CD4-positive, alpha-beta T cell treated with Interleukin-4 for 1 hour (primary cell): ENCODE measurements around the gene ERN1.

Experiments used
- DNase-seq, 2 donors: peaks; one replicate each; pipeline ENCODE4 v3.0.0-alpha.2; 2020 to 2022

Gene ERN1

GRCh38 chr17:64056269-64057005 lies 73.5 kb downstream of the ERN1 start:
- peak in 1 of 2 donors; percentile 25 for DNase-seq

- no peak for DNase-seq
These were observed 74.5 kb downstream of the ERN1 start for GRCh38 chr17:64055183-64056142.

- no peak for DNase-seq
These were observed 75.6 kb downstream of the ERN1 start for GRCh38 chr17:64054304-64054703.

- no peak for DNase-seq
These were observed 76.8 kb downstream of the ERN1 start for GRCh38 chr17:64053101-64053500.

- DNase-seq, result peak in 1 of 2 donors; percentile 81
These were observed 78.8 kb downstream of the ERN1 start for GRCh38 chr17:64051153-64051552.

GRCh38 chr17:64048805-64049204 lies 81.1 kb downstream of the ERN1 start:
- no peak for DNase-seq

- DNase-seq, result no peak
These were observed 84.8 kb downstream of the ERN1 start for GRCh38 chr17:64045176-64045575.

GRCh38 chr17:64042700-64043485 lies 87.1 kb downstream of the ERN1 start:
- no peak for DNase-seq

GRCh38 chr17:64041912-64042311 lies 88.0 kb downstream of the ERN1 start:
- no peak for DNase-seq

- no peak for DNase-seq
These were observed 89.7 kb downstream of the ERN1 start for GRCh38 chr17:64040206-64040605.

- no peak for DNase-seq
These were observed 90.9 kb downstream of the ERN1 start for GRCh38 chr17:64039106-64039400.

GRCh38 chr17:64038331-64039105 lies 91.4 kb downstream of the ERN1 start:
- DNase-seq, result no peak

- no peak for DNase-seq
These were observed 92.1 kb downstream of the ERN1 start for GRCh38 chr17:64037802-64038201.

- no peak for DNase-seq
These were observed 92.8 kb downstream of the ERN1 start for GRCh38 chr17:64037180-64037579.

GRCh38 chr17:64036198-64036922 lies 93.6 kb downstream of the ERN1 start:
- DNase-seq, result no peak

GRCh38 chr17:64032081-64032480 lies 97.9 kb downstream of the ERN1 start:
- DNase-seq, result no peak

GRCh38 chr17:64028874-64029464 lies 101.0 kb downstream of the ERN1 start:
- peak; percentile 78 to 81 for DNase-seq

GRCh38 chr17:64025732-64026294 lies 104.1 kb downstream of the ERN1 start:
- DNase-seq, result peak; percentile 96

GRCh38 chr17:64024781-64025731 lies 104.9 kb downstream of the ERN1 start:
- peak; percentile 64 to 89 for DNase-seq

GRCh38 chr17:64024215-64024654 lies 105.7 kb downstream of the ERN1 start:
- no peak for DNase-seq
